Mesenchymal stem cell (in vitro differentiated cells and primary cell): ENCODE results near the gene POLA1.

Experiments
- DNase-seq: peaks from one replicate; pipeline ENCODE4 v3.0.0-alpha.2; 2013
- H2AFZ ChIP-seq: one replicate; pipeline ENCODE4 v1.6.1; 2013; ENCODE audit warnings: low read depth, mild to moderate bottlenecking, control low read depth, inconsistent platforms, low read length, moderate library complexity
- H2AK5ac ChIP-seq: 2 replicates; pipeline ENCODE4 v1.6.1; 2013; ENCODE audit warnings: low read length, moderate library complexity, mild to moderate bottlenecking, inconsistent platforms; ENCODE audit not compliant: severe bottlenecking
- H2BK120ac ChIP-seq: one replicate; pipeline ENCODE4 v1.6.1; 2013; ENCODE audit warnings: low read depth, mild to moderate bottlenecking, inconsistent platforms, low read length, moderate library complexity
- H2BK12ac ChIP-seq, 2 experiments: one replicate each; pipeline ENCODE4 v1.6.1; 2013; ENCODE audit warnings: inconsistent platforms in 2 of 2, low read length in 2 of 2, mild to moderate bottlenecking in 2 of 2, moderate library complexity in 2 of 2, control low read depth in 1 of 2
- H2BK15ac ChIP-seq: one replicate; pipeline ENCODE4 v1.6.1; 2013; ENCODE audit warnings: mild to moderate bottlenecking, low read depth, inconsistent platforms; ENCODE audit not compliant: poor library complexity, severe bottlenecking
- H2BK5ac ChIP-seq: 2 replicates; pipeline ENCODE4 v1.6.1; 2013; ENCODE audit warnings: low read depth, mild to moderate bottlenecking, low read length, control low read depth, inconsistent platforms; ENCODE audit not compliant: poor library complexity, severe bottlenecking
- H3K14ac ChIP-seq, 2 experiments: one replicate each; pipeline ENCODE4 v1.6.1; 2013; ENCODE audit warnings: inconsistent platforms in 2 of 2, low read length in 2 of 2, control low read depth in 1 of 2, mild to moderate bottlenecking in 1 of 2, moderate library complexity in 1 of 2
- H3K18ac ChIP-seq, 2 experiments: one replicate each; pipeline ENCODE4 v1.6.1; 2013; ENCODE audit warnings: inconsistent platforms in 2 of 2, low read length in 2 of 2, control low read depth in 1 of 2, low read depth in 1 of 2, mild to moderate bottlenecking in 1 of 2
- H3K23ac ChIP-seq, 2 experiments: one replicate each; pipeline ENCODE4 v1.6.1; 2013; ENCODE audit warnings: inconsistent platforms in 2 of 2, low read length in 2 of 2, mild to moderate bottlenecking in 2 of 2, moderate library complexity in 2 of 2, control low read depth in 1 of 2
- H3K27ac ChIP-seq: 2 replicates; pipeline ENCODE4 v1.5.1; 2013; ENCODE audit warnings: mild to moderate bottlenecking, moderate library complexity, low read length, control low read depth, inconsistent platforms; ENCODE audit not compliant: poor library complexity, severe bottlenecking
- H3K27me3 ChIP-seq, 2 experiments: 2 replicates each; pipeline versions ENCODE4 v1.6.1 to v1.7.0; 2013; ENCODE audit warnings: low read length in 2 of 2, mild to moderate bottlenecking in 2 of 2, moderate library complexity in 2 of 2, control low read depth in 1 of 2, inconsistent platforms in 1 of 2; ENCODE audit not compliant: control insufficient read depth in 1 of 2, insufficient read depth in 1 of 2
- H3K36me3 ChIP-seq, 2 experiments: 2 replicates each; pipeline versions ENCODE4 v1.6.1 to v1.7.0; 2013; ENCODE audit warnings: low read length in 2 of 2, control low read depth in 1 of 2, inconsistent platforms in 1 of 2, low read depth in 1 of 2, mild to moderate bottlenecking in 1 of 2; ENCODE audit not compliant: insufficient read depth in 2 of 2, control insufficient read depth in 1 of 2
- H3K4ac ChIP-seq, 2 experiments: one replicate each; pipeline ENCODE4 v1.6.1; 2013; ENCODE audit warnings: inconsistent platforms in 2 of 2, low read length in 2 of 2, mild to moderate bottlenecking in 2 of 2, moderate library complexity in 2 of 2, control low read depth in 1 of 2, low read depth in 1 of 2
- H3K4me1 ChIP-seq: 2 replicates; pipeline ENCODE4 v1.6.1; 2013; ENCODE audit warnings: low read depth, low read length, control low read depth; ENCODE audit not compliant: control insufficient read depth, insufficient read depth
- H3K4me2 ChIP-seq: 2 replicates; pipeline ENCODE4 v1.6.1; 2013; ENCODE audit warnings: low read length, mild to moderate bottlenecking, inconsistent platforms; ENCODE audit not compliant: poor library complexity, severe bottlenecking
- H3K4me3 ChIP-seq, 2 experiments: 2 replicates each; pipeline versions ENCODE4 v1.5.1 to v1.7.0; 2013; ENCODE audit warnings: low read length in 2 of 2, mild to moderate bottlenecking in 2 of 2, control low read depth in 1 of 2, low read depth in 1 of 2; ENCODE audit not compliant: insufficient read depth in 1 of 2
- H3K79me1 ChIP-seq: replicated peaks from 2 replicates; pipeline ENCODE4 v1.6.1; 2013; ENCODE audit warnings: mild to moderate bottlenecking, control low read depth, low read length, inconsistent platforms; ENCODE audit not compliant: poor library complexity, severe bottlenecking
- H3K9ac ChIP-seq: 2 replicates; pipeline ENCODE4 v1.7.0; 2013; ENCODE audit warnings: mild to moderate bottlenecking, low read length, moderate library complexity
- H3K9me3 ChIP-seq: 2 replicates; pipeline ENCODE4 v1.7.0; 2013; ENCODE audit warnings: mild to moderate bottlenecking, low read length; ENCODE audit not compliant: control insufficient read depth
- H4K8ac ChIP-seq: one replicate; pipeline ENCODE4 v1.6.1; 2013; ENCODE audit warnings: inconsistent platforms, mild to moderate bottlenecking, low read length, moderate library complexity
- H4K91ac ChIP-seq: one replicate; pipeline ENCODE4 v1.6.1; 2013; ENCODE audit warnings: mild to moderate bottlenecking, low read length, inconsistent platforms
- whole genome bisulfite sequencing: methylation state at CpG from one replicate; pipeline ENCODE4 v1.1.7; 2013; ENCODE audit warnings: mixed read lengths; 5-methylcytosine and 5-hydroxymethylcytosine counted together

POLA1 gene

GRCh38 chrX:25007059-25008053 lies 313.6 kb downstream of the POLA1 start:
- DNase-seq, result no peak
- peaks cover 3% of the 10 kb centered on the region for H3K9me3 ChIP-seq
- peaks cover 75 to 96% of the 10 kb centered on the region in 2 experiments for H3K27me3 ChIP-seq
- H3K23ac ChIP-seq, result no peak overlapping the region
- no peak overlapping the region for H2BK120ac ChIP-seq
- H3K14ac ChIP-seq, result no peak overlapping the region
- H2BK5ac ChIP-seq, result no peak overlapping the region
- H2BK12ac ChIP-seq, result no peak overlapping the region
- H3K4me2 ChIP-seq, result peak overlapping the region; percentile 56
- H3K27ac ChIP-seq, result no peak overlapping the region
- WGBS, result 3% methylated on average over 42 of the region's 64 CpGs
- no peak overlapping the region for H4K91ac ChIP-seq
- no peaks in the 10 kb centered on the region for H3K79me1 ChIP-seq
- H4K8ac ChIP-seq, result no peak overlapping the region
- no peak overlapping the region for H3K18ac ChIP-seq
- H3K36me3 ChIP-seq, result no peaks in the 10 kb centered on the region
- no peak overlapping the region for H2AFZ ChIP-seq
- H2BK15ac ChIP-seq, result no peak overlapping the region
- peaks cover 31% of the 10 kb centered on the region for H3K4me1 ChIP-seq
- H2AK5ac ChIP-seq, result no peak overlapping the region
- no peak overlapping the region for H3K4ac ChIP-seq
- no peak overlapping the region for H3K4me3 ChIP-seq
- no peak overlapping the region for H3K9ac ChIP-seq

GRCh38 chrX:25009407-25009806 lies 315.7 kb downstream of the POLA1 start:
- Histone ChIP-seq H2BK15ac (no peak overlapping the region), H3K9ac (no peak overlapping the region), H3K27me3 (peaks cover 78 to 93% of the 10 kb centered on the region in 2 experiments), H3K36me3 (no peaks in the 10 kb centered on the region), H2BK5ac (no peak overlapping the region), H3K4me3 (no peak overlapping the region), H3K9me3 (peaks cover 3% of the 10 kb centered on the region), H3K4me1 (peaks cover 28% of the 10 kb centered on the region), H3K4me2 (no peak overlapping the region), H2BK120ac (no peak overlapping the region), H3K14ac (no peak overlapping the region), H3K18ac (no peak overlapping the region), H4K8ac (no peak overlapping the region), H2AK5ac (no peak overlapping the region), H3K79me1 (no peaks in the 10 kb centered on the region), H3K4ac (no peak overlapping the region), H2BK12ac (no peak overlapping the region), H2AFZ (no peak overlapping the region), H3K23ac (no peak overlapping the region), H4K91ac (no peak overlapping the region), H3K27ac (no peak overlapping the region)
- 4% methylated on average over 5 of the region's 7 CpGs for whole genome bisulfite sequencing
- DNase-seq, result no peak

GRCh38 chrX:25010784-25011588 lies 317.3 kb downstream of the POLA1 start:
- DNase-seq, result no peak
- WGBS, result 5% methylated on average over 24 of the region's 33 CpGs
- Histone ChIP-seq H3K18ac (no peak overlapping the region), H3K4me3 (no peak overlapping the region), H2AFZ (no peak overlapping the region), H3K4ac (no peak overlapping the region), H3K79me1 (no peaks in the 10 kb centered on the region), H3K23ac (no peak overlapping the region), H2BK120ac (no peak overlapping the region), H2BK12ac (no peak overlapping the region), H3K14ac (no peak overlapping the region), H3K9me3 (peaks cover 3% of the 10 kb centered on the region), H3K27me3 (peaks cover 87 to 91% of the 10 kb centered on the region in 2 experiments), H2AK5ac (no peak overlapping the region), H3K9ac (no peak overlapping the region), H3K4me2 (no peak overlapping the region), H2BK15ac (no peak overlapping the region), H4K91ac (no peak overlapping the region), H3K36me3 (no peaks in the 10 kb centered on the region), H2BK5ac (no peak overlapping the region), H3K27ac (no peak overlapping the region), H3K4me1 (peaks cover 20% of the 10 kb centered on the region), H4K8ac (no peak overlapping the region)
